HepG2 (cell line): ENCODE measurements around the gene HCK. TPM values are rescaled to one million over a fixed set of nuclear protein-coding genes. Genes with fewer than 3 reads are reported as not detected.
A peak's percentile ranks its signal among the peaks of the same experiment; 100 is the strongest.

Source experiments
- CCDC6 ChIP-seq: sonication (generic); formaldehyde crosslinking; IDR thresholded peaks from 2 replicates; pipeline ENCODE4 v1.8.1; 2022; ENCODE audit warnings: mild to moderate bottlenecking, missing genetic modification reagents, moderate library complexity
- CENPBD1 ChIP-seq: sonication (generic); formaldehyde crosslinking; IDR thresholded peaks from 2 replicates; pipeline ENCODE4 v1.8.0; 2022; ENCODE audit warnings: missing genetic modification reagents, low read depth, mild to moderate bottlenecking, borderline replicate concordance
- KAT2B ChIP-seq: fragments of 150-350 bp; IDR thresholded peaks from 2 replicates; pipeline ENCODE4 v1.6.1; 2014; ENCODE audit warnings: low read depth, low read length, borderline replicate concordance
- KDM2A ChIP-seq: sonication (generic); formaldehyde crosslinking; IDR thresholded peaks from 2 replicates; pipeline ENCODE4 v1.4.0; 2020; ENCODE audit warnings: low read depth, missing genetic modification reagents, borderline replicate concordance
- NBN ChIP-seq: fragments of 450-650 bp; conservative IDR thresholded peaks from 2 replicates; pipeline ENCODE4 v1.6.1; 2017
- PHF20 ChIP-seq: sonication (generic); formaldehyde crosslinking; IDR thresholded peaks from 2 replicates; pipeline ENCODE4 v1.5.0; 2020; ENCODE audit warnings: mild to moderate bottlenecking, missing genetic modification reagents
- RNF219 ChIP-seq: sonication (generic); formaldehyde crosslinking; IDR thresholded peaks from 2 replicates; pipeline ENCODE4 v1.5.0; 2020; ENCODE audit warnings: mild to moderate bottlenecking, missing genetic modification reagents
- SALL1 ChIP-seq: sonication (generic); formaldehyde crosslinking; IDR thresholded peaks from 2 replicates; pipeline ENCODE4 v1.8.0; 2022; ENCODE audit warnings: mild to moderate bottlenecking, missing genetic modification reagents
- TBX3 ChIP-seq: fragments of 450-650 bp; IDR thresholded peaks from 2 replicates; pipeline ENCODE4 v1.6.1; 2017; ENCODE audit warnings: antibody characterized with exemption, mild to moderate bottlenecking, inconsistent platforms, borderline replicate concordance
- TP53 ChIP-seq: sonication (generic); formaldehyde crosslinking; conservative IDR thresholded peaks from 2 replicates; pipeline ENCODE4 v1.4.0; 2020; ENCODE audit warnings: missing genetic modification reagents
- ZFP90 ChIP-seq: sonication (generic); formaldehyde crosslinking; IDR thresholded peaks from 2 replicates; pipeline ENCODE4 v1.8.0; 2022; ENCODE audit warnings: missing genetic modification reagents, mild to moderate bottlenecking, inconsistent platforms, borderline replicate concordance
- ZNF142 ChIP-seq: sonication (generic); formaldehyde crosslinking; IDR thresholded peaks from 2 replicates; pipeline ENCODE4 v1.4.0; 2020; ENCODE audit warnings: missing genetic modification reagents
- ZNF225 ChIP-seq: sonication (generic); formaldehyde crosslinking; IDR thresholded peaks from 2 replicates; pipeline ENCODE4 v1.4.0; 2020; ENCODE audit warnings: mild to moderate bottlenecking, missing genetic modification reagents
- ZNF44 ChIP-seq: sonication (generic); formaldehyde crosslinking; IDR thresholded peaks from 2 replicates; pipeline ENCODE4 v1.5.1; 2020; ENCODE audit warnings: mild to moderate bottlenecking, missing genetic modification reagents
- polyA plus RNA-seq, 8 experiments: library from polyadenylated mRNA; depleted of rRNA in 3 of 8; stranded (reverse) in 7 of 8; unstranded in 1 of 8; fragments of >200 nt; fragmentation: Illumina TruSeq in 4 of 8; extraction: Trizol in 4 of 8; gene quantifications; 2 replicates each; pipeline versions ENCODE4 v1.2.1 to v1.2.3, GENCODE V29; 2011 to 2016; ENCODE audit warnings: low read depth in 4 of 8, missing spikeins in 1 of 8, mixed read lengths in 1 of 8; ENCODE audit not compliant: insufficient read depth in 1 of 8
- total RNA-seq, 5 experiments: library from RNA; depleted of rRNA; stranded (reverse); fragments of >200 nt; fragmentation: Illumina TruSeq; extraction: Trizol; gene quantifications; 2 replicates each; pipeline ENCODE4 v1.2.3, GENCODE V29; 2016; ENCODE audit warnings: low read depth in 1 of 5
- TF ChIP-seq, protein P1 (sequence below): sonication (generic); formaldehyde crosslinking; IDR thresholded peaks from 2 replicates; pipeline ENCODE4 v1.8.0; 2022; ENCODE audit warnings: missing genetic modification reagents, mild to moderate bottlenecking, moderate library complexity, borderline replicate concordance
- TF ChIP-seq, protein P2 (sequence below): sonication (generic); formaldehyde crosslinking; IDR thresholded peaks from 2 replicates; pipeline ENCODE4 v1.4.0; 2020; ENCODE audit warnings: missing genetic modification reagents, mild to moderate bottlenecking, borderline replicate concordance

Gene HCK
- total and polyA plus RNA-seq, 2 of the 13 experiments (the other 11 are each of a cell fraction or from before 2014, with no cell fraction given), result 0.04 TPM; not detected in 1

DNA sequence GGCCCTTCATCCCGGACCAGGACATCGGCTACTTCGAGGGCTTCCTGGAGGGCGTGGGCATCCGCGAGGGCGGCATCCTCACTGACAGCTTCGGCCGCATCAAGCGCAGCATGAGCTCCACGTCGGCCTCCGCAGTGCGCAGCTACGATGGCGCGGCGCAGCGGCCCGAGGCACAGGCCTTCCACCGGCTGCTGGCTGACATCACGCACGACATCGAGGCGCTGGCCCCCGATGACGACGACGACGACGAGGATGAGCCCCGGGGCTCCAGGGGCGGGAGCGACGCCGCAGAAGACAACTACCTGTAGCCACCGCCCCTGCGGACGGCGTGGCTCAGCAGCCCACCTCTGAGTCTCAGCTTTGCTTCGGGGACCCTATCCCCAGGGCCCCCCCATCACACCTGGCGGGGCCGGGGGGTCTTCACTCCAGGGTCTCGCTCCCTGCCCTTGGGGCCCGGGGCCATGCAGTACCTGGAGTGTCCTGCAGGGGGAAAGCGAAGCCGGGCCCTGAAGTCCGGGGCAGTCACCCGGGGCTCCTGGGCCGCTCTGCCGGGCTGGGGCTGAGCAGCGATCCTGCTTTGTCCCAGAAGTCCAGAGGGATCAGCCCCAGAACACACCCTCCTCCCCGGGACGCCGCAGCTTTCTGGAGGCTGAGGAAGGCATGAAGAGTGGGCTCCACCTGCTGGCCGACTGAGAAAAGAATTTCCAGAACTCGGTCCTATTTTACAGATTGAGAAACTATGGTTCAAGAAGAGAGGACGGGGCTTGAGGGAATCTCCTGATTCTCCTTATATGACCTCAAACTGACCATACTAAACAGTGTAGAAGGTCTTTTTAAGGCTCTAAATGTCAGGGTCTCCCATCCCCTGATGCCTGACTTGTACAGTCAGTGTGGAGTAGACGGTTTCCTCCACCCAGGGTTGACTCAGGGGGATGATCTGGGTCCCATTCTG, 20.8 kb upstream of the HCK start (continued):
- TF ChIP-seq NBN (no peak), TBX3 (no peak), KDM2A (peak; percentile 89; the same call in 1 of the 2 replicates), SALL1 (peak; percentile 71), RNF219 (no peak), TP53 (CRISPR knock-in tag) (0 out of 2 replicates have a peak, but pooled peaks have one; percentile 63), PHF20 (CRISPR knock-in tag) (no peak), ZNF44 (CRISPR knock-in tag) (0 out of 2 replicates have a peak, but pooled peaks have one; percentile 56), ZFP90 (CRISPR knock-in tag) (peak; percentile 53; the same call in 1 of the 2 replicates), ZNF142 (CRISPR knock-in tag) (peak; percentile 74; the same call in 1 of the 2 replicates), CCDC6 (CRISPR knock-in tag) (no peak), KAT2B (no peak), ZNF225 (CRISPR knock-in tag) (no peak; the same call in 1 of the 2 replicates), CENPBD1 (no peak)
- TF ChIP-seq, protein P1, sequence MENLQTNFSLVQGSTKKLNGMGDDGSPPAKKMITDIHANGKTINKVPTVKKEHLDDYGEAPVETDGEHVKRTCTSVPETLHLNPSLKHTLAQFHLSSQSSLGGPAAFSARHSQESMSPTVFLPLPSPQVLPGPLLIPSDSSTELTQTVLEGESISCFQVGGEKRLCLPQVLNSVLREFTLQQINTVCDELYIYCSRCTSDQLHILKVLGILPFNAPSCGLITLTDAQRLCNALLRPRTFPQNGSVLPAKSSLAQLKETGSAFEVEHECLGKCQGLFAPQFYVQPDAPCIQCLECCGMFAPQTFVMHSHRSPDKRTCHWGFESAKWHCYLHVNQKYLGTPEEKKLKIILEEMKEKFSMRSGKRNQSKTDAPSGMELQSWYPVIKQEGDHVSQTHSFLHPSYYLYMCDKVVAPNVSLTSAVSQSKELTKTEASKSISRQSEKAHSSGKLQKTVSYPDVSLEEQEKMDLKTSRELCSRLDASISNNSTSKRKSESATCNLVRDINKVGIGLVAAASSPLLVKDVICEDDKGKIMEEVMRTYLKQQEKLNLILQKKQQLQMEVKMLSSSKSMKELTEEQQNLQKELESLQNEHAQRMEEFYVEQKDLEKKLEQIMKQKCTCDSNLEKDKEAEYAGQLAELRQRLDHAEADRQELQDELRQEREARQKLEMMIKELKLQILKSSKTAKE (CRISPR knock-in tag), result no peak
- TF ChIP-seq, protein P2, sequence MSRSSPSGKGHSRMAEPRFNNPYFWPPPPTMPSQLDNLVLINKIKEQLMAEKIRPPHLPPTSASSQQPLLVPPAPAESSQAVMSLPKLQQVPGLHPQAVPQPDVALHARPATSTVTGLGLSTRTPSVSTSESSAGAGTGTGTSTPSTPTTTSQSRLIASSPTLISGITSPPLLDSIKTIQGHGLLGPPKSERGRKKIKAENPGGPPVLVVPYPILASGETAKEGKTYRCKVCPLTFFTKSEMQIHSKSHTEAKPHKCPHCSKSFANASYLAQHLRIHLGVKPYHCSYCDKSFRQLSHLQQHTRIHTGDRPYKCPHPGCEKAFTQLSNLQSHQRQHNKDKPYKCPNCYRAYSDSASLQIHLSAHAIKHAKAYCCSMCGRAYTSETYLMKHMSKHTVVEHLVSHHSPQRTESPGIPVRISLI (CRISPR knock-in tag), result no peak
